Epithelial cell of alveolus of lung (primary cell): Measurements from ENCODE around the gene DPY19L2. TPM values are rescaled to one million over a fixed set of nuclear protein-coding genes. Genes with fewer than 3 reads are reported as not detected.

ENCODE experiments used
- total RNA-seq: library from RNA; depleted of rRNA; stranded (reverse); fragments of >200 nt; gene quantifications from 2 replicates; pipeline ENCODE4 v1.2.1, GENCODE V29; 2015

Gene DPY19L2
- 1.8 and 1.9 TPM in 2 replicates for total RNA-seq

DNA sequence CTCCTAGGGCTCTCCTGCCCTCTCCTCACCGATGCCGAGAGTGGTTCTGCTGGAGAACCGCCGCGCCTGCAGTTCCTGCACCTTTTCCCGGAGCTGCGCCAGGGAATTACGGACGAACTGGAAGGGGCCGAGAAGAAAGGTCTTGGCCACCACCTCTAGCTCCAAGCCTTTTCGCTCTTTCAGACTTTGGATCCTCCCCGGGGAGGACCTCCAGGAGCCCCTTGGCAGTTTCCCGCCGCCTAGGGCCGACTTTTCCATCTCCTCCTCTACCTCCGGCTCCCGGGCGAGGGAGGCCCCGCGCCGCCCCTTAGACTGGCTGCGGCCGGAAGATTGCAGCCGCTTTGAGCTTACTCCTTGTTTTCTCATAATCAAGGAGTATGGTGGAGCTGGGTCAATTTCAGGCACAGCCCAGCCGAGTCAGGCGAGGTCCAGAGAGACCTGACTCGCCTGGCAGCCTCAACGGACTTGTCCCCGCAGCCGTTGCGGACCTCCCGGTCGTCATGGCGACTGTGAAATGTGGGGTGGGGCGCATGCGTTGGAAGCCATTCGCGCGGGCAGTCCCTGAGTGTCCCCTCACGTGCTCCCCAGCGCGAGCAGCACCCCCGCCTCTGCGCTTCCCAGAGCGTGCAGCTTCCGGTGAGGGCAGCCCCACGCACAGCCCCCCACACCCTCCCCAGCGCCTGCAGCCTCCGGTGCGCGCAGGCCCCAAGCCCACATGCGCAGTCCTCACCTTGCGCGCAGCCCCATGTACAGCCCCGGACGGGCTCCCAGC is at the start of gene DPY19L2:
TSS of gene DPY19L2 (minus strand) at position 466 of the 772 bp plus-strand sequence. CDS start at position 366, 100 bp downstream.

Other genes starting within 250 kb of the DPY19L2 start
- gene RXYLT1, start 111.4 kb upstream of the DPY19L2 start, total RNA-seq: 10.7 and 15.4 TPM in 2 replicates
- gene SRGAP1, start 176.2 kb upstream of the DPY19L2 start, total RNA-seq: 9.8 and 18.9 TPM in 2 replicates